HG03469 (cell line): ENCODE measurements around the gene FSTL4.
"Not testable (repeated sequence)": the region's sequence is repeated elsewhere in the genome, so short reads cannot be mapped to it uniquely, and the experiment has no call there.

Source experiments
- ATAC-seq: cut with Tn5 transposase; IDR thresholded peaks from one replicate; pipeline ENCODE4 v1.9.1; 2021; ENCODE audit warnings: mild to moderate bottlenecking, moderate library complexity, moderate number of reproducible peaks; ENCODE audit not compliant: unreplicated experiment

Gene FSTL4

DNA sequence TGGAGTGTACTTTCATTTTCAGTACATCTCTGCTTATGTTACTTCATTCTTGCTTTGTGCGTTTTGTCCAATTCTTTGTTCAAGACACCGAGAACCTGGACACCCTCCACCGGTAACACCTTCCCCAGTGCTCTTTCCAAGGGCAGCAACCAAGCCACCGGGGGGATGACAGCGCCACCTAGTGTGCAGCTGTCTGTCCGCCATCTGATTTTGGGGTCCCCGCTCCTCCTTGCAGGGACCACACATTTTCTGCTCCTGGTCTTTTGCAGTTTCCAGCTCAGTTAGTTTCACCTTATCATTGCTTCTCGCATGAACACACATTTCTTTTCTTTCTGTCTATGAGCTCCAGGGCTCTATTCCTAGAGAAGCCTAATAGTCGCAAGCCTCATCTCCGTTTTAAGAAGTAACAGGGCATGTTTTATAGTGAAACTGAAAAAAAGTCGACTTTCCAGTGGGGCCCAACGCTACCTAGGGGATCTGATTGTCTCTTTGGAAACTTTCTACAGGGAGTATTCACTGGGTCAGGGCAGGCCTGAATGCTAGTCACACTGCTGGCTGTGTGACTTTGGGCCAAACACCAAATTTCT, 152.1 kb downstream of the FSTL4 start:
- ATAC-seq = no peak

DNA sequence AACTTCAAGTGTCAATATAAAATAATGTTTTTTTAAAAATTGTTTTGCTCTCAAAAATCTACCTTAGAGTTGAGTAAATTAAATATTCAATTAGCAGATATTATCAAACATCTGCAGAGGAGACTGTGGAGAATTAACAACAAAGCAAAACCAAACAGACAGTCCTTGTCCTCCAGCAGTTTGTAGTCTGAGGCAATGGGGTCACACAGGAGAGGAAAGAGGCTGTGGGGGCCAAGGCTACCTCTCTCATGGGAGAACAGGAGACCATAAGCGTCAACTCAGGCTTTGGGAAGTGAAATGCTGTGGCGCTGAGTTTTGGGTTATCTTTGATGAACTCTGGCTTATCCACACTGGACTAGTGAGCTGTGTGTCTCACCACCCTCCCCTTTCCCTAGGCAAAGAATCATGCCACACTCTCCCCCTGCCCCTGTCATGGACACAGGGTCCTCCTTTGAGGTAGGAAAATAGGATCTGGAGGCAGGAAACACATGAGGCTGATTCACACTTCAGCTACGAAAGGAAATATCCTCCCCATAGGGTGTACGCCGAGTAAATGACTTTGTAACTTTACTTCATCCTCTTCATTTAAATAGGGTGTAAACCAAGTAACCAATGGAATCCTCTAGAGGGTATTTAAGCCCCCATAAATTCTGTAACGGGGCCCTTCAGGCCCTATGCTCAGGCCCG, 152.7 kb downstream of the FSTL4 start:
- no peak for ATAC-seq

DNA sequence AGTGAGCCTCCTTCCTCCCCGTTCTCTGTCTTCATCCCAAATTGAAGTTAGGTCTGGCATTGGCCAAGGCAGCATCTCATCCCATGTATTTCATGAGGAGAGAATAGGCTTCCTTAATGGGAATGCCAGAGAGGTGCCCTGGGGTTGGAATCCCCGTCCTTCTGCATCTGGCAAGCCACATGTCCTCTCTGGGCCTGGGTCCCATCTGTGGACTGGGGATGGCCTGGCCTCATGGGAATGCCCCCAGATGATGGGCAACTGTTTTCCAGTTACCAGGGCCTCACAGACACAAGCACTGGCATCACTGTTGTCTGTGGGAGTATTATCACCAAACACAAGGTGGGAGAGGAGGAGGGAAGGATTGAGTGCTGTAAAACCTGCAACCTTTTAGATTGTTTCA, 153.9 kb downstream of the FSTL4 start:
- no peak for ATAC-seq

DNA sequence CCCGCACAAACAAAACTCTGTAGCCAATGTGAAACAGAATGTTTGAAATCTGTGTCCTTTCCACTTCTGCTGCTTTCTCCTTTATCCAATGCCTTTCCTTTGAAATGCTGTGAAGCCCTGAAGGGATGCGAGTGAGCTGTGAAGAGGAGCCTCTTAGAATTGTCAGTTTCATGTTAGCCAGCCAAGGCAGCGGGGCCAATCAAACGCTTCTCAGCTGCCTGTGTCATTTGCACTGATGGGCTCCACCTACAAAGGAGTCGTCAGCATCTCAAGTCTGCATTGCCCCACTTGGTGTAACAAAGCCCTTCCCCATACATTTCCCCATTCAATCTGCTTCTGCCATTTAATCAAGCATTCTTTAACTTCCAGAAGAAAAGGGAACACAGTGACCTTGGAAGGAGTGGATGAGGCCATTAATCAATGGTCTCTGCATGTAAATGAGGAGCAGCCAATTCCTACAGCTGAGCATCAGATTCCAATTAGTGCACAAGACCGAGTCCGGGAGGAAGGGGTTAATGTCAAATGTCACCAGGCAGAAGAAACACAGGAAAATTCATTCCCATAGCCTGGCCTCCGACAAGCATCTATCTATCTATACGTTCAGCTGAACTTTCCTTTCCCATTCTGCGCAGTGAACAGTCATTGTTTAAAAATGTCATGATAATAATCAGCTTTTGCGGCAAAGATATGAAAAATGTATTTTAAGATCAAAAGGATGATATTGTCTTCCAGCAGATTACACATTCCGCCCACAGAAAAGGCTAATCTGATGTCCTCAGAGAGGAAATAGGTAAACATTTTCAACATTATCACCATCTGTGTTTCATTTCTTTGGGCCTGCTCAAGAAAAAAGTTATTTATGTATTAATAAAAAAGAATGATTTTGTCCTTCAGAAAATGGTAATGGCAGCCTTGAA, 154.6 kb downstream of the FSTL4 start:
- no peak for ATAC-seq

DNA sequence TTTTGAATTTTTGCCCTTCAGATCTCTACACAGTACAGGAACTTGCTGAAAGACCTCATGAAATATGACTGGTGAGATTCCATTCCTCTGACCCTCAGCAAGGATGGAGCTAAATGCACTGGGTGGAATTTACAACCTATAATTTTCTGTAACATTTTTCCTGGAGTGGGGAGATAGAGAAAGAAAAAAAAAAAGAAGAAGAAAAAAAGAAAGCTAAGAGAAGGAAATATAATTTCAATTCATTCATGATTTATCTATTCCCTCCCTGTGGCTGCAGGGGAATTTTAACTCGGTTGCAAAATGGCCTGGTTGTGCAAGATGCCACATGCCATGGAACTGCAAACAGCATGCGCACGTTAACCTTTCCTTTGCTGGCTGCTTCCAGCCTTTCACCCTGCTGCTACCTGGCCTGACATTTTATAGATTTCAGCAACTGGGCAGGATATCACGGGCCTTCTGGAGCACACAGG, 155.4 kb downstream of the FSTL4 start:
- ATAC-seq = no peak

GRCh38 chr5:133455676-133456075, 156.7 kb downstream of the FSTL4 start:
- no peak for ATAC-seq

DNA sequence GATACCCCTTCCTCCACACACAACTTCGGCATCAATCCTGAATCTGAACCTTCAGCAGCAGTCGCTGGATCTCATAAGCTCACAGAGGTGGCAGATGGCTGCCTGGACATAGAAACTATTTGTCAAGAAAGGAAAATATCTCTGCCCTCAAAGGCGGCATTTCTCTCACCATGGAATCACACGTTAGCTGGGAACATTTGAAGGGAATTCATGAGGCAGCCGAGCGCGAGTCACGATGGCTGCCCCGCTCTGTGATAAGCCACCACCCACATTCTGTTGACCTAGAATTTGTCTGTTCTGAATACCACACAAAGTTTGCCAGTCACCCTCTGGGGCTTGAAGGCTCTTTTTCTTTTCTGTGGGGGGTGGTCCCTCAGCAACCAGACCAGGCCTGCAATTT, 157.9 kb downstream of the FSTL4 start:
- ATAC-seq = no peak

DNA sequence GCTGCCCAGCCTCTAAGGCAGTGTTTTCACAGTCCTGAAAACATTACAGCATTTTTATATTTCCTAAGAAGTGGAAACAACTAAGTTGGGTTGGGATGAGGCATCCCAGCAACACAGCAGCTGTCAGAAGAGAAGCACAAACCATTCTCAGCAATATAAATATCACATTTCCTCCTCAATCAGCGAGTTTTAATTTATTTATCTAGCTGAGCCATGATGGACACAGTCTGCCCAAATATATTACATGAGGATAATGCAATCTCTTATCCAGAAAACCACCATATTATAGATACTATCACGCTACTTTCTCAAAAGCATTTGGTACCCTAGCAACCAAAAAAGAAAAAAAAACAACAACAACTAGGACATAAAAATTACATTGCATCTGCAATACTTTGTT, 158.5 kb downstream of the FSTL4 start:
- ATAC-seq = no peak

- ATAC-seq = no peak
Measured at GRCh38 chr5:133453084-133453780, 159.1 kb downstream of the FSTL4 start.

DNA sequence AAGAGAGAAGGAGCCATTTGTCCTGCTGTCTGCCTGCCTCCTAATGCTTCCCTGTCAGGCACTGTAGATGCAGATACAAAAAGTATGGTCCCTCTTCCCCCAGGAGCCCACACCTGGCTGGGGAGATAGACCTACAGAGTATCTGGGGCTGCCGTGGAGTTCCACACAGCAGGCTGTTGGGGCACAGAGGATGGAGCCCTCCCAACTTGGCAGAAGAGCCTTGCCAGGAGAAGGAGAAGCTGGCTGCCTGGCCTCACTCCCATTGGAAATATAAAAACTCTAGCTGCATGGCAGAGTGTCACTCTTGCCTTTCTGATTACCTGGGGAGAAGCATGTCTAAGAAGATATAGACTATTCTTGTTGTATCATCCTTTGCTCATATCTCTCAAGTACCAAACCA, 160.4 kb downstream of the FSTL4 start:
- ATAC-seq = no peak

DNA sequence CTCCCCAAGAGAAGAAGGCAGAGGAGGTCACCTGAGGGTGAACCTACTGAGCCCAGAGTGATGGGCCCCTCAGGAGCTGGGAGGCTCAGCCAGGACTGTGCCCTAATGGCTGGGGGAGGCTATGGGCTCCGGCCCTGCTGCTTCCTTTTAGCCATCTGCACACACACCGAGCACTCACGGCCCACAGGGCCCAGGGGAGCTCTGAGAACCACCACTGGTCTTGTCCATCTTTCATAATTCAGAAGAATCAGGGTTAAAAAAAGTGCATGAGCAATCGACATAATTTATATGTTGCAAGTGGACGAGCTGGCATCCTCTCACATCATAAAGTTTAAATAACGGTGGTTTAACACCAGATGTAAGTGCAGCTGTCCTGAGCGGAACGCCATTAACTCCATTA, 162.1 kb downstream of the FSTL4 start:
- ATAC-seq = no peak

DNA sequence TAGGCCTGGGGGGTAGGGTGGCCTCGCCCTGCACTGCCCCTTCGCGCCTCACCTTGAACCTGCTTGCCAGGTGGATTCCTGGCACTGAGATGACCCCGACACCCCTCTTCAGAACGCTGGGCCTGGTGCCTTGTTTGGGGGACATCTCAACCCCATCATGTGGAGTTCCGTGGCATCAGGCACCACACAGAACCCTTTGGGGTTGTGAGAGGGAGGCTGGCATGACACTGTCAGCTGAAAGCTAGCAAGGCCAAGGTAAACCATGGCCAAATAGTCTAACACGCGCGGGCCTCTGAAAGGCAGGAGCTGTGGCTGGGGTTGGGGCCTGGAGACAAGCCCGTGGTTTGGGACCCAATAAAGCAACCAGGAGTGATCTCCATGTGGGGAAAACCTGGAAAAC, 163.2 kb downstream of the FSTL4 start:
- ATAC-seq = no peak

DNA sequence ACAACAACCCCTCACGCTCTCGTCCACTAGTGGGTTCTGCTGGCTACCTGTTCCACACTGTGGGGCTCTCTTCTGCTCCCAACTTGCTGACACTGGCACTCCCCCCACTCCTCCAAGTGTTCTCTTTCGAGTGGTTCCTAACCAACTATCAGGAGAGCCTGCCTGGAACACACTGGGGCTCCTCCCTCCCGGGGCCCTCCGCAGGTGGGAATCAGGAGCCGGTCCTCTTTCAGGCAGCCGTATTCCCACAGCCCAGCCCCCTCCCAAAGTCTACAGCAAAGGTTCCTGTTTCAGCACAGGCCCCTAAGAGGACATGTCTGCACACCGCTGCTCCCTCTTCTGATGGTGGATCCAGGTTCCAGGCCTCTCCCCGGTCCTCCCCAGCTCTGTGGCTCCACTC, 165.9 kb downstream of the FSTL4 start:
- ATAC-seq = no peak

- ATAC-seq = no peak
Measured at GRCh38 chr5:133445744-133446143, 166.6 kb downstream of the FSTL4 start.

- ATAC-seq = not testable (repeated sequence)
Measured at GRCh38 chr5:133445204-133445603, 167.1 kb downstream of the FSTL4 start.

DNA sequence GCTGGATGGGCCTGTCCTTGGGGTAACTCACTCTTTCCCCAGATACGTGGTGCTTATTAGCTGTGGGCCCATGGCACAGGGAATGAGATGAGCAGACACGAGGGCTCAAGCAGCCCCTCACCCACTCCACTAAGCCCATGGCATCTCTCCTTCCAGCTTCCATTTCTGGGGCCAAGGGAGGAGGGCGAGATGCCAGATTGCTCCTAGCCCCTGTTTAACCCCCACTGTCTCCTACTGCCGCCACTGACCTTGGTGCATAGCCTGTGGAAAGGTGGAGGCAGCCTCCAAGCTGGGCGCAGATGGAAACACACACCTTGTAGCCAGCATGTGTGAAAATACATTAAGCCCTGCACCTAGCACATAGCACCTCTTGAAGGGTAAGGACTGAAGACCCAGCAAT, 167.6 kb downstream of the FSTL4 start:
- ATAC-seq = no peak

- no peak for ATAC-seq
Measured at GRCh38 chr5:133441166-133441815, 171.1 kb downstream of the FSTL4 start.

GRCh38 chr5:133440467-133441115, 171.8 kb downstream of the FSTL4 start:
- no peak for ATAC-seq

DNA sequence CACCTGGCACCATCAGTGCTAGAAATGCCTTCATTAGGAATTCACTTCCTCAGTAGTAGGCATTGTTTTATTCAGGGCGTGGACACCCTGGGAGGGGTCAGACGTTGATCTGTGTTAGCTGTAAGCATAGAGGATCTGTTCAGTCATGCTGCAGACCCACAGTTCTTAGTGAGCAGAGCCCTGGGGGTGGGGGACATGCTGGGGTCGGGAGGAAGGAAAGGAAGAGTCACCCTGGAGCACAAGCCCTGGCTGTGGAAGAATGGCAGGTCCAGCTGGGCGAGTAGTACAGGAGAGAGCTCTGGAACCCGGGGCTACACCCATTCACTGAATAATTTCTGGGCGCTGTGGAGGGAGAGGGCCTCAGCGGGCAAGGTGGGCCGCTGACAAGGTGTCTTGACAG, 172.5 kb downstream of the FSTL4 start:
- no peak for ATAC-seq

GRCh38 chr5:133438487-133438886, 173.9 kb downstream of the FSTL4 start:
- ATAC-seq = no peak
